ENCODE results near the gene ABTB1. TPM values are rescaled to one million over a fixed set of nuclear protein-coding genes. Genes with fewer than 3 reads are reported as not detected.

The ABTB1 gene
- total and polyA plus RNA-seq, 12 donors = 2.8 to 96.0 (median 32.2) TPM

GRCh38 chr3:127706785-127707351 is 34.1 kb downstream of the ABTB1 start:
- intact Hi-C loops (cut with DNase I) = no loop called here
- H3K27ac ChIP-seq = no peak overlapping the region
- WGBS, 4 donors = 89 to 93% (median 90%) methylated on average over 15 to 16 of the region's 16 CpGs
- no peaks in the 10 kb centered on the region for H3K27me3 ChIP-seq
- no peaks in the 10 kb centered on the region for H3K36me3 ChIP-seq (replicated peaks in 1 of 2)
- no peak overlapping the region for H3K4me3 ChIP-seq
- no peak for TF ChIP-seq POLR2A (IDR thresholded peaks at IDR 0.05)
- TF ChIP-seq CTCF (IDR thresholded peaks at IDR 0.05) = no peak
- H3K9me3 ChIP-seq (replicated peaks in 1 of 3) = no peaks in the 10 kb centered on the region
- DNase-seq = peak in 4 of 7 donors; percentile 4 to 46 (median 14)
- peaks cover 24 to 54% of the 10 kb centered on the region in 2 donors for H3K4me1 ChIP-seq (replicated peaks in 1 of 2)

- H3K27ac ChIP-seq = peak overlapping the region in 2 of 5 donors; percentile 38 to 56
- intact Hi-C loops (cut with DNase I) = no loop called here
These were observed 35.2 kb downstream of the ABTB1 start for GRCh38 chr3:127707851-127708411.

GRCh38 chr3:127708837-127709236 is 36.1 kb downstream of the ABTB1 start:
- H3K27me3 ChIP-seq = no peaks in the 10 kb centered on the region
- peak overlapping the region in 2 of 5 donors; percentile 56 to 58 for H3K27ac ChIP-seq
- H3K36me3 ChIP-seq (replicated peaks in 1 of 2) = no peaks in the 10 kb centered on the region
- peaks cover 12 to 38% of the 10 kb centered on the region in 2 donors for H3K4me1 ChIP-seq (replicated peaks in 1 of 2)
- H3K4me3 ChIP-seq = no peak overlapping the region
- intact Hi-C loops (cut with DNase I) = no loop called here
- no peak for DNase-seq
- 62 to 98% (median 91%) methylated on average over 2 of the region's 2 CpGs for WGBS, 4 donors
- TF ChIP-seq POLR2A (IDR thresholded peaks at IDR 0.05) = no peak
- TF ChIP-seq CTCF (IDR thresholded peaks at IDR 0.05) = no peak
- H3K9me3 ChIP-seq (replicated peaks in 1 of 3) = no peaks in the 10 kb centered on the region

More at GRCh38 chr3:127707851-127708411, 35.2 kb downstream of the ABTB1 start:
- H3K27me3 ChIP-seq = no peaks in the 10 kb centered on the region
- H3K4me1 ChIP-seq (replicated peaks in 1 of 2) = peaks cover 16 to 43% of the 10 kb centered on the region in 2 donors
- no peaks in the 10 kb centered on the region for H3K36me3 ChIP-seq (replicated peaks in 1 of 2)
- no peak overlapping the region for H3K4me3 ChIP-seq
- WGBS, 4 donors = 56 to 67% (median 64%) methylated on average over 13 of the region's 13 CpGs
- peak in 3 of 7 donors; percentile 13 to 49 (median 23) for DNase-seq
- no peak for TF ChIP-seq CTCF (IDR thresholded peaks at IDR 0.05)
- H3K9me3 ChIP-seq (replicated peaks in 1 of 3) = no peaks in the 10 kb centered on the region

- peak overlapping the region in 3 of 5 donors; percentile 58 to 86 (median 77) for H3K27ac ChIP-seq
- no peaks in the 10 kb centered on the region for H3K9me3 ChIP-seq (replicated peaks in 1 of 3)
- intact Hi-C loops (cut with DNase I) = no loop called here
- H3K4me3 ChIP-seq = no peak overlapping the region
- peaks cover 12 to 38% of the 10 kb centered on the region in 2 donors for H3K4me1 ChIP-seq (replicated peaks in 1 of 2)
- TF ChIP-seq CTCF (IDR thresholded peaks at IDR 0.05) (no peak), POLR2A (IDR thresholded peaks at IDR 0.05) (no peak)
- WGBS, 4 donors = 56 to 73% (median 63%) methylated on average over 3 of the region's 3 CpGs
- no peaks in the 10 kb centered on the region for H3K27me3 ChIP-seq
- no peaks in the 10 kb centered on the region for H3K36me3 ChIP-seq (replicated peaks in 1 of 2)
- peak in 4 of 7 donors; percentile 22 to 40 (median 31) for DNase-seq
These were observed 36.7 kb downstream of the ABTB1 start for GRCh38 chr3:127709320-127710060.
